Keratinocyte (primary cell): Measurements from ENCODE around the gene KLHL25. TPM values are rescaled to one million over a fixed set of nuclear protein-coding genes. Genes with fewer than 3 reads are reported as not detected.

Experiments used
- DNase-seq: peaks from one replicate; pipeline ENCODE4 v3.0.0-alpha.2; 2011; ENCODE audit warnings: low read depth, missing footprints, low spot score
- FAIRE-seq: peaks from 2 replicates; lab custom pipeline; 2011; peaks lifted over from hg19 to GRCh38; lab: Jason Lieb, UNC
- H2AFZ ChIP-seq: 2 replicates; pipeline ENCODE4 v1.6.0; 2012; ENCODE audit warnings: low read length, control low read depth, inconsistent platforms; ENCODE audit not compliant: control insufficient read depth
- H3K27ac ChIP-seq: 2 replicates; pipeline ENCODE4 v1.5.1; 2011; ENCODE audit warnings: low read length; ENCODE audit not compliant: control insufficient read depth, insufficient read depth
- H3K27me3 ChIP-seq: 3 replicates; pipeline ENCODE4 v1.6.0; 2011; ENCODE audit warnings: low read length; ENCODE audit not compliant: control insufficient read depth, insufficient read depth; ENCODE audit errors: extremely low read depth
- H3K36me3 ChIP-seq, 2 experiments: 2 replicates in 1 of 2; 3 replicates in 1 of 2; pipeline ENCODE4 v1.5.1; 2011; ENCODE audit warnings: low read length in 2 of 2, mild to moderate bottlenecking in 1 of 2; ENCODE audit not compliant: control insufficient read depth in 2 of 2, insufficient read depth in 2 of 2; ENCODE audit errors: extremely low read depth in 1 of 2
- H3K4me1 ChIP-seq: 3 replicates; pipeline ENCODE4 v1.5.1; 2011; ENCODE audit warnings: low read length; ENCODE audit not compliant: control insufficient read depth, insufficient read depth; ENCODE audit errors: extremely low read depth
- H3K4me2 ChIP-seq: 3 replicates; pipeline ENCODE4 v1.6.0; 2011; ENCODE audit warnings: low read depth, low read length; ENCODE audit not compliant: control insufficient read depth, insufficient read depth; ENCODE audit errors: extremely low read depth
- H3K4me3 ChIP-seq, 3 experiments: fragments of 200-600 bp in 1 of 3; sonication (generic) in 1 of 3; 2 replicates in 2 of 3; 3 replicates in 1 of 3; pipeline ENCODE4 v1.5.1; 2011 to 2016; ENCODE audit warnings: low read length in 3 of 3, mild to moderate bottlenecking in 3 of 3, control low read depth in 2 of 3, inconsistent platforms in 1 of 3, low read depth in 1 of 3, mixed read lengths in 1 of 3, mixed run types in 1 of 3, moderate library complexity in 1 of 3; ENCODE audit not compliant: control insufficient read depth in 2 of 3, insufficient read depth in 2 of 3; ENCODE audit errors: extremely low read depth in 1 of 3
- H3K79me2 ChIP-seq: 2 replicates; pipeline ENCODE4 v1.6.0; 2012; ENCODE audit warnings: low read length; ENCODE audit not compliant: control insufficient read depth, insufficient read depth
- H3K9ac ChIP-seq: 3 replicates; pipeline ENCODE4 v1.6.0; 2011; ENCODE audit warnings: low read length; ENCODE audit not compliant: control insufficient read depth, insufficient read depth; ENCODE audit errors: extremely low read depth
- H3K9me1 ChIP-seq: 3 replicates; pipeline ENCODE4 v1.6.0; 2011; ENCODE audit warnings: low read length; ENCODE audit not compliant: control insufficient read depth, insufficient read depth; ENCODE audit errors: extremely low read depth
- H3K9me3 ChIP-seq: 2 replicates; pipeline ENCODE4 v1.5.1; 2012; ENCODE audit warnings: low read depth, low read length; ENCODE audit not compliant: control insufficient read depth
- H4K20me1 ChIP-seq: 3 replicates; pipeline ENCODE4 v1.6.0; 2011; ENCODE audit warnings: low read length; ENCODE audit not compliant: control insufficient read depth, insufficient read depth; ENCODE audit errors: extremely low read depth
- EZH2 ChIP-seq: IDR thresholded peaks from one replicate; pipeline ENCODE4 v1.6.1; 2012; ENCODE audit warnings: inconsistent platforms, mild to moderate bottlenecking, low read length, moderate library complexity
- dilution Hi-C: fragments of 300-500 bp; cut with MboI; formaldehyde crosslinking; loops from one replicate; pipeline ENCODE4 v1.7.0; 2020; ENCODE audit warnings: low sequenced_read_pairs; ENCODE audit not compliant: extremely low pct_ligation_motif_present
- polyA plus RNA-seq, 5 experiments: library from polyadenylated mRNA; depleted of rRNA in 3 of 5; stranded (reverse) in 3 of 5; stranded (forward) in 1 of 5; unstranded in 1 of 5; fragments of >200 nt; gene quantifications; 1 replicate in 1 of 5; 2 replicates in 3 of 5; 3 replicates in 1 of 5; pipeline versions ENCODE4 v1.2.1 to v1.2.3, GENCODE V29; 2011 to 2012; ENCODE audit warnings: missing spikeins in 2 of 5, low read depth in 1 of 5, low replicate concordance in 1 of 5
- TF ChIP-seq, protein P1 (sequence below), 3 experiments: IDR thresholded peaks in 1 of 3; conservative IDR thresholded peaks in 1 of 3; optimal IDR thresholded peaks in 1 of 3; 2 replicates in 2 of 3; 3 replicates in 1 of 3; pipeline versions ENCODE3 to v1.5.1; 2011; ENCODE audit warnings: low read length in 3 of 3, mild to moderate bottlenecking in 3 of 3, moderate library complexity in 2 of 3, control low read depth in 1 of 3, inconsistent platforms in 1 of 3; ENCODE audit not compliant: insufficient read depth in 2 of 3; ENCODE audit errors: extremely low read depth in 1 of 3

Gene KLHL25
- polyA plus RNA-seq, 1 donor (not counting 4 experiments of a cell fraction or from before 2014, with no cell fraction given), result 2.1 TPM

DNA sequence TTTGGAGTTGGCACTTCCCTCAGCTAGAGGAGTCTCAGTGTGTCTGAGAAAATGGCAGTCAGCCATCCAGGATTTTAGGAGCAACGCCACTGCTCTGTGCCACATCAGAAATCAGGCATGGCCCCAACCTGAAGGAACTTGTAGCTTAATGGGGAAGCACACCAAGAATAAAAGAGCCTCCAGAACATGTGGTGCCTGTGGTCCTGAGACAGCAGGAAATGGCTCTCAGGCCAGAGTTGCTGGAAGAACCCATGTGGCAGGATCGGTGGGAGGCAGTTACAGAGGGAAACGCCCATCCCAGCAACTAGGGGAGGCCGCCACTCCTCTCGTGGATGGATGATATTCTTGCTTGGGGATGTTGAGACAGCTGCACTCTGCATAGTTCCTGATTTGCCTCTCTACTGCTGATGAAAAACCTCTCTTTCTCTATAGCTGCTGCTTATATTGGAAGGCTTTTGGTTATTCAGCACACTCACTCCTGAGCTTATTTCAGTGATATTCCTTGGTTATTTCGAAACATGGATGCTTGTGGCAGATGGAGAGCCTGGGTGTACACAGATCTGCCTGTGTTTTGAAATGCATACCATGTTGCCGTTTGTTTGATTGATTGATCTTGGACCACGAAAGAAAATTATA is 52.4 kb downstream of the KLHL25 start:
- DNase-seq, result no peak

DNA sequence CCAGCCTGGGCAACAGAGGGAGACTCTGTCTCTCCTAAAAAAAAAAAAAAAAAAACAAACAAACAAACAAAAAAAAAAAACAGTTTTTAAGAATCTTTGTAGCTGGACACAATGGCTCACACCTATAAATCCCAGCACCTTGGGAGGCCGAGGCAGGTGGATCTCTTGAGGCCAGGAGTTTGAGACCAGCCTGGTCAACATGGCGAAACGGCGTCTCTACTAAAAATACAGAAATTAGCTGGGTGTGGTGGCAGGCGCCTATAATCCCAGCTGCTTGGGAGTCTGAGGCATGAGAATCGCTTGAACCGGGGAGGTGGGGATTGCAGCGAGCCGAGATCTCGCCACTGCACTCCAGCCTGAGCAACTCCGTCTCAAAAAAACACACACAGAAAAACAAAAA is 53.1 kb downstream of the KLHL25 start:
- Histone ChIP-seq H3K4me3 (no peak overlapping the region), H3K9me1 (no peaks in the 10 kb centered on the region), H4K20me1 (no peaks in the 10 kb centered on the region), H2AFZ (no peak overlapping the region), H3K27ac (no peak overlapping the region), H3K4me1 (no peaks in the 10 kb centered on the region), H3K4me2 (no peak overlapping the region), H3K36me3 (peaks cover 18 to 32% of the 10 kb centered on the region in 2 experiments), H3K9me3 (no peaks in the 10 kb centered on the region), H3K9ac (no peak overlapping the region), H3K27me3 (no peaks in the 10 kb centered on the region), H3K79me2 (no peaks in the 10 kb centered on the region)
- FAIRE-seq (no peak), DNase-seq (no peak)
- TF ChIP-seq, protein P1, sequence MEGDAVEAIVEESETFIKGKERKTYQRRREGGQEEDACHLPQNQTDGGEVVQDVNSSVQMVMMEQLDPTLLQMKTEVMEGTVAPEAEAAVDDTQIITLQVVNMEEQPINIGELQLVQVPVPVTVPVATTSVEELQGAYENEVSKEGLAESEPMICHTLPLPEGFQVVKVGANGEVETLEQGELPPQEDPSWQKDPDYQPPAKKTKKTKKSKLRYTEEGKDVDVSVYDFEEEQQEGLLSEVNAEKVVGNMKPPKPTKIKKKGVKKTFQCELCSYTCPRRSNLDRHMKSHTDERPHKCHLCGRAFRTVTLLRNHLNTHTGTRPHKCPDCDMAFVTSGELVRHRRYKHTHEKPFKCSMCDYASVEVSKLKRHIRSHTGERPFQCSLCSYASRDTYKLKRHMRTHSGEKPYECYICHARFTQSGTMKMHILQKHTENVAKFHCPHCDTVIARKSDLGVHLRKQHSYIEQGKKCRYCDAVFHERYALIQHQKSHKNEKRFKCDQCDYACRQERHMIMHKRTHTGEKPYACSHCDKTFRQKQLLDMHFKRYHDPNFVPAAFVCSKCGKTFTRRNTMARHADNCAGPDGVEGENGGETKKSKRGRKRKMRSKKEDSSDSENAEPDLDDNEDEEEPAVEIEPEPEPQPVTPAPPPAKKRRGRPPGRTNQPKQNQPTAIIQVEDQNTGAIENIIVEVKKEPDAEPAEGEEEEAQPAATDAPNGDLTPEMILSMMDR (optimal IDR thresholded peaks at IDR 0.05 in 1 of 3, IDR thresholded peaks at IDR 0.05 in 1 of 3, conservative IDR thresholded peaks at IDR 0.05 in 1 of 3; ENCODE audit: extremely low read depth in 1 of 3, insufficient read depth in 2 of 3, low read length in 3 of 3), result no peak
- TF ChIP-seq EZH2, result no peak
- dilution Hi-C loops, result no loop called here

More for the DNA sequence above, 52.4 kb downstream of the KLHL25 start:
- Histone ChIP-seq H3K9ac (no peak overlapping the region), H3K4me1 (no peaks in the 10 kb centered on the region), H2AFZ (no peak overlapping the region), H3K27ac (no peak overlapping the region), H3K4me3 (no peak overlapping the region), H3K27me3 (no peaks in the 10 kb centered on the region), H3K4me2 (no peak overlapping the region), H4K20me1 (no peaks in the 10 kb centered on the region), H3K9me3 (no peaks in the 10 kb centered on the region), H3K79me2 (no peaks in the 10 kb centered on the region), H3K9me1 (no peaks in the 10 kb centered on the region), H3K36me3 (peaks cover 18 to 32% of the 10 kb centered on the region in 2 experiments)
- no peak for FAIRE-seq
- dilution Hi-C loops, result no loop called here
- no peak for TF ChIP-seq EZH2
- TF ChIP-seq, protein P1 (optimal IDR thresholded peaks at IDR 0.05 in 1 of 3, IDR thresholded peaks at IDR 0.05 in 1 of 3, conservative IDR thresholded peaks at IDR 0.05 in 1 of 3; ENCODE audit: extremely low read depth in 1 of 3, insufficient read depth in 2 of 3, low read length in 3 of 3), result no peak
